Testis (tissue), 2 donors: ENCODE measurements around the gene TLE3.

ENCODE experiments used
- CTCF ChIP-seq, 3 experiments: fragments of 450-650 bp in 2 of 3; fragments of 200-600 bp in 1 of 3; sonication (generic) in 1 of 3; IDR thresholded peaks; one replicate each; pipeline ENCODE4 v1.5.1; 2016 to 2019; ENCODE audit warnings: antibody characterized with exemption in 3 of 3, mild to moderate bottlenecking in 2 of 3, moderate library complexity in 1 of 3
- POLR2A ChIP-seq: fragments of 450-650 bp; IDR thresholded peaks from one replicate; pipeline ENCODE4 v1.6.1; 2017; ENCODE audit warnings: antibody characterized with exemption, mild to moderate bottlenecking, moderate library complexity

DNA sequence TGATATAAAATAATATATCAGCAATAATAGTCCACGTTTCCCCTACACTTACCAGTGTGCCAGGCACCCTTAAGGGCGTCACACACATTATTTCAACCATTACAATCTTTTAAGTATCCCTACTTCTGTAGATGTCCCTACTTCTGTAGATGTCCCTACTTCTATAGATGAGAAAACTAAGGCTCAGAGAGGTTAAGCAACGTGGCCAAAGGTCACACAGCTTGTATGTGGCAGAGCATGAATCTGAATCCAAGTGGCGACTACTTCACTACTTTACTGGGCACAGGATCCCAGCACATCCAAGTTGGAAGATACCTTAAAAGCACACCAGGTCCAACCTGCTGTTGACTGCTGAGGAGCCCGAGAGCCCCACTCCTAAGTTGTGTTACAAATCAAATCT is 77.5 kb downstream of the TLE3 start:
- TF ChIP-seq CTCF (IDR thresholded peaks at IDR 0.05): no peak
- no peak for TF ChIP-seq POLR2A
